ENCODE data around the gene OSGIN1.

The OSGIN1 gene

GRCh38 chr16:83958137-83958845, 5.3 kb downstream of the OSGIN1 start:
- no peak for DNase-seq (ENCODE audit: low spot score)

- DNase-seq (ENCODE audit: low spot score) = no peak
Measured at GRCh38 chr16:83958846-83959565, 6.0 kb downstream of the OSGIN1 start.

GRCh38 chr16:83959656-83960434, 6.8 kb downstream of the OSGIN1 start:
- DNase-seq (ENCODE audit: low spot score) = no peak

DNA sequence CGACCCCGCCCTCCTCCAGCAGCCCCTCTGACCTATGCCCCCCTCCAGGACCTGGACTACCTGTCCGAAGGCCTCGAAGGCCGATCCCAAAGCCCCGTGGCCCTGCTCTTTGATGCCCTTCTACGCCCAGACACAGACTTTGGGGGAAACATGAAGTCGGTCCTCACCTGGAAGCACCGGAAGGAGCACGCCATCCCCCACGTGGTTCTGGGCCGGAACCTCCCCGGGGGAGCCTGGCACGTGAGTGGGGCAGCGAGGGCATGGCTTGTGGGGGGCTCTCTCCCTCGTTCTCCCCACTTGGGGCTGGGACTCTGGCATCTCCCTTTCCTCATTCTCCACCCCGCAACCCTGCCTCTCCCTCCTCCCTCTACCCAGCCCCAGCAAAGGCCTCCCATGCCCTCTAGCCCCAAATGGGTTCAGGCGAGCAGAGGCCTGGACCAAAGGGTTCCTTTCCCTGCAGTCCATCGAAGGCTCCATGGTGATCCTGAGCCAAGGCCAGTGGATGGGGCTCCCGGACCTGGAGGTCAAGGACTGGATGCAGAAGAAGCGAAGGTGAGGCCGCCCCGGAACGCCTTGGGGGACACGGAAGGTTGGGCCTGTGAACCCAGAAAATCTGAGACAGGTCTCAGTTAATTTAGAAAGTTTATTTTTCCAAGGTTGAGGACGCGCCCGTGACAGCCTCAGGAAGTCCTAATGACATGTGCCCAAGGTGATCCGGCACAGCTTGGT, 7.6 kb downstream of the OSGIN1 start:
- no peak for DNase-seq (ENCODE audit: low spot score)

- no peak for DNase-seq (ENCODE audit: low spot score)
Measured at GRCh38 chr16:83961591-83961990, 8.6 kb downstream of the OSGIN1 start.

DNA sequence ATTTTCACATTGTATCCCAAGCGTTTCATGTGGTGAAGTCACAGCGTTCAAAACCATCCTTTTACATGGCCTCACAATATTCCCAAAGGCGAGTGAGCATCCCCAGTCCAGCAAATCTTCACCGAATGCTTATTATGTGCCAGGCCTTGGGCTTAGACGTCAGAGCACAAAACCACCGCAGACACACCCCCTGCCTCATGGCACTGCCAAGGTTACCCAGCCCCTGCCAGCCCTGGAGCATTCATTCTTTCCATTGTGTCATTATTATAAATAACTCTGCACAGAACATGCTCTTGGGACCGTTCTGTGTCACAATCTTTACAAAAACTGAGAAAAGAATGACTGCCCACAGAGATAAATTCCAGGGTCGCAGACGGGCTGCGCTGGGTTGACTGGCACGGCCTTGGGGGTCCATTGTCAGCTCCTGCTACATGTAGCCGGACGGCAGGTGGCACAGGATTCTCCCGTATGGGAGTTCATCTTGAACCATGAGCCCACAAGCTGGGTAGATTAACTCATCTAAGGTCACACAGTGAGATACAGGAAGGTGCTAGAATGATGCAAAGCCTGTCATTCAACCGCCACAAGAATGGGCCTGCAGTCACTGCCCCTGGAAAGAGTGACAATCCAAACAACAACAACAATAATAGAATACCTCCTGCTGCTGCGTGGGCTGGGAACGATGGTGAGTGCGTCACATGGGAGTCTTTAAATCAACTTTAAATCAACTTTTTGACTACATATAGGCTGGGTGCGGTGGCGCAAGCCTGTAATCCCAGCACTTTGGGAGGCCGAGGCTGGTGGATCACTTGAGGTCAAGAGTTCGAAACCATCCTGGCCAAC, 10.5 kb downstream of the OSGIN1 start:
- no peak for DNase-seq (ENCODE audit: low spot score)

DNA sequence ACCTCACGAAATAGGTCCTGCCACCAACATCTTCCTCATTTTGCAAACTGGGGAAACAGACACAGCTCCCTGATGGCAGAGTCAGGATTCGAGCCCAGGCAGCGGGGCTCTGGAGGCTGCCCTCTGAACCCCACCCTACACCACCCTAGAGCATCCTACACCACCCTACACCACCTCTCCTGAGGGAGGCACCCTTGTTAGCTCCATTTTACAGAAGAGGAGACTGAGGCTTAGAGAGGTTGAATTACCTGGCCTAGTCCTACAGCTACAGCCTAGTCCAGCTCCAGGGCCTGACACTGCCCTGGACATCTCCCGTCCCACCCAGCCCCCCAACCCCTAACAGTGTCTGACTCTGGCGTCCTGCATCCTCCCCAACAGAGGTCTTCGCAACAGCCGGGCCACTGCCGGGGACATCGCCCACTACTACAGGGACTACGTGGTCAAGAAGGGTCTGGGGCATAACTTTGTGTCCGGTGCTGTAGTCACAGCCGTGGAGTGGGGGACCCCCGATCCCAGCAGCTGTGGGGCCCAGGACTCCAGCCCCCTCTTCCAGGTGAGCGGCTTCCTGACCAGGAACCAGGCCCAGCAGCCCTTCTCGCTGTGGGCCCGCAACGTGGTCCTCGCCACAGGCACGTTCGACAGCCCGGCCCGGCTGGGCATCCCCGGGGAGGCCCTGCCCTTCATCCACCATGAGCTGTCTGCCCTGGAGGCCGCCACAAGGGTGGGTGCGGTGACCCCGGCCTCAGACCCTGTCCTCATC, 11.8 kb downstream of the OSGIN1 start:
- no peak for DNase-seq (ENCODE audit: low spot score)

DNA sequence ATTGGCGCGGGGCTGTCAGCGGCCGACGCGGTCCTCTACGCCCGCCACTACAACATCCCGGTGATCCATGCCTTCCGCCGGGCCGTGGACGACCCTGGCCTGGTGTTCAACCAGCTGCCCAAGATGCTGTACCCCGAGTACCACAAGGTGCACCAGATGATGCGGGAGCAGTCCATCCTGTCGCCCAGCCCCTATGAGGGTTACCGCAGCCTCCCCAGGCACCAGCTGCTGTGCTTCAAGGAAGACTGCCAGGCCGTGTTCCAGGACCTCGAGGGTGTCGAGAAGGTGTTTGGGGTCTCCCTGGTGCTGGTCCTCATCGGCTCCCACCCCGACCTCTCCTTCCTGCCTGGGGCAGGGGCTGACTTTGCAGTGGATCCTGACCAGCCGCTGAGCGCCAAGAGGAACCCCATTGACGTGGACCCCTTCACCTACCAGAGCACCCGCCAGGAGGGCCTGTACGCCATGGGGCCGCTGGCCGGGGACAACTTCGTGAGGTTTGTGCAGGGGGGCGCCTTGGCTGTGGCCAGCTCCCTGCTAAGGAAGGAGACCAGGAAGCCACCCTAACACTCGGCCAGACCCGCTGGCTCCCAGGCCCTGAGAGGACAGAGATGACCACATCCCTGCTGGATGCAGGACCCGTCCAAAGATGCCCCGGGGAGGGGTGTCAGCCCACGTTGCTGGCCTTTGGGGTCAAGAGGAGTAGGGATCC, 12.6 kb downstream of the OSGIN1 start:
- no peak for DNase-seq (ENCODE audit: low spot score)

DNA sequence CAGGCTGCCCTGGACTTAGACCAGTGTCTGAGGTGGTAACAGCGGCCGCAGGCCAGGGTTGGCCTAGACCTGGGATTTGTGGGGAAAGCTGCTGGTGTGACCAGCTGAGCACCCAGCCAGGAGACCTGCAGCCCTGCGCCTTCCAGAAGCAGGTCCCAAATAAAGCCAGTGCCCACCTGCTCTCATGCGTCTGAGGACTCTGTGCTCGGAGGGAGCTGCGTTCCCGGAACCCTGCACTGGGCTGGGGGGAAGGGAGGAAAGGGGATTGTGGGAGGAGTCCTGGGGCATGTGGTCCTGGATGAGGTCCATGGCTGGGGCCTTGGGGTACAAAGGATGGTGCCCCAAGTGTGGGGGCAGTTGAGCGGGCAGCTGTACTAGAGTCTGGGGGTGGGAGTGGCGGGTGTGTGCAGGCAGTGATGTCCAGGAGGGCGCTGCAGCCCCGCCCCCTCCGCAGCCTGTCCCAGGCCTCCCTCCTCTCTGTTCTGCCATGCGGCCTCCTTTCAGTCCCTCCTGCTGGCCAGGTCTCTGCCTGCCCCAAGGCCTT, 13.2 kb downstream of the OSGIN1 start:
- no peak for DNase-seq (ENCODE audit: low spot score)

GRCh38 chr16:83967091-83967490, 14.1 kb downstream of the OSGIN1 start:
- DNase-seq (ENCODE audit: low spot score) = no peak

DNA sequence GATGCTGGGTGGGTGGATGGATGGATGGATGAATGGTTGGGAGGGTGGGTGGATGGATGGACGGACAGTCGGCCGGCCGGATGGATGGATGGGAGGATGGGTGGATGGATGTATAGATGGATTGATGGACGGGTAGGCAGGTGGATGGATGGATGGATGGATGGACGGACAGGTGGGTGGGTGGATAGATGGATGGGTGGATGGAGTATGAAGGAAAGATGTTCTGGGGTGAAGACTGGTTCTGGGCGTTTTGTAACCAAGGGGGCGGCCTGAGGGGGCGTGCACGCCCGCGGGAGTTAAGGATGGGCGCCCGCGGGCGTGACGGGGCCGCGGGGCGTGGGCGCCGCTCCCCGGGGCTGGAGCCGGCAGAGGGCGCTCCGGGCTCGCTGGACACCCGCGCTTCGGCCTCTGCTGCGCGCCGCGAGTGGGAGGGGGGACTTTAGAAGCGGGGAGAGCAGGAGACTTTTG, 14.8 kb downstream of the OSGIN1 start, which contains the start of gene NECAB2:
Gene NECAB2, plus strand, starts transcription at position 407 of the 468 bp plus-strand sequence. CDS start 405 bp downstream, outside the sequence.
- peak; percentile 39 for DNase-seq (ENCODE audit: low spot score)

DNA sequence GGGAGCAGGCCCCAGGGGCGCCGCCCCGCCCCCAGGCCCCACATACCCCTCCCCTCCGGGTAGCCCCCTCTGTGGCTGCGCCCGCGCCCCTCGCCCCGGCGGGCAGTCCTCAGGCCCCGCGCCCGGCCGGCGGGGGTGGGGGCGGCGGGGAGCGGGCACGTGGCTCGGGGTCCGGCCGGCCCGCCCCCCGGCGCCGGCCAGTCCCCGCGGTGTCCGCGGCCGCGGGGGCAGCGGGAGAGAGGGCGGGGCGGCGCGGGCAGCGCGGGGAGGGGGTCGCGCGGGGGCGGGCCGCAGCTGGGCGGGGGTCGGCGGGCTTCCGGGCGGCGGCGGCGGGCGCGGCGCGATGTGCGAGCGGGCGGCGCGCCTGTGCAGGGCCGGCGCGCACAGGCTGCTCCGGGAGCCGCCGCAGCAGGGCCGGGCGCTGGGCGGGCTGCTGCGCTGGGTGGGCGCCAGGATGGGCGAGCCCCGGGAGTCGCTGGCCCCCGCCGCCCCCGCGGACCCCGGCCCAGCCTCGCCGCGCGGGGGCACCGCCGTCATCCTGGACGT, 15.3 kb downstream of the OSGIN1 start:
- DNase-seq (ENCODE audit: low spot score) = no peak

DNA sequence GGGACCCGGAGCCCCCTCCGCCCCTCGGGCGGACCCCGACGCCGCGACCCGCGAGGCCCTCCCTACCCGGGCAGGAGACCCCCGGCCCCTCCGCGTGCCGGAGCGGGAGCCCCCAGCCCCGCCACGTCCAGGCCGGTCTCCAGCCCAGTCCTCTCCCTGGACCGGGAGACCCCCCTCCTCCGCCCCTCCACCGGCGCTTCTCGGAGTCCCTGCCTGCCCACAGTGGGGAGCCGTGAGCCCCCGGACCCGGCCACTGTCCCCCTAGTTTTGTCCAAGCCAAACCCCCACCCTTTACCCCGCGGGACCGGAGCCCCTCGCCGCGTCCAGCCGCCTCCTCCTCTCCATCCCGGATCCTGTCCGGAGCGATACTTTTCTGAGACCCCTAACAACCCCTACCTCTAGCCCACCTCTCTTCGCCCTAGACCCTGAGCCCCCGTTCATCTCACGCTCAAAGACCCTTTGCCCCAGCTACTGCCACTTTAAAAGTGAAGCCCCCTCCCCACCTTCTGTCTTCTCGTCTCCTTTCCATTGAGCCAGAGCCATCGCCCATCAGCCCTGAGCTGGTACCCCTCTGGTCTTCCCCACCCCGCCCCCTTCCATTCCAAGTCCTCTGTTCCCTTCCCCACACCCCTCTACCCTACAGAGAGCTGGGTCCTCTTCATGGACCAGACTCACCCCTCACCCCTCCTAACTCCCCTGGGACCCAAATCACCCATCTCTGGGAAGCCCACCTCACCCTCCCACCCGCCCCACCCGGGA, 16.0 kb downstream of the OSGIN1 start:
- DNase-seq (ENCODE audit: low spot score) = no peak

GRCh38 chr16:83969771-83970429, 16.9 kb downstream of the OSGIN1 start:
- DNase-seq (ENCODE audit: low spot score) = no peak

- no peak for DNase-seq (ENCODE audit: low spot score)
Measured at GRCh38 chr16:83970430-83970815, 17.4 kb downstream of the OSGIN1 start.

GRCh38 chr16:83971165-83972130, 18.4 kb downstream of the OSGIN1 start:
- DNase-seq (ENCODE audit: low spot score) = no peak

Data from globus pallidus (tissue), 1 donor.